Activated gamma-delta T cell treated with Interleukin-2 at 50 U/mL for 16 hours (primary cell): ENCODE results near the gene NDUFA7.
"Not testable (repeated sequence)": the region's sequence is repeated elsewhere in the genome, so short reads cannot be mapped to it uniquely, and the experiment has no call there.

Source experiments
- DNase-seq: peaks from one replicate; pipeline ENCODE4 v3.0.0-alpha.2; 2020

The NDUFA7 gene

DNA sequence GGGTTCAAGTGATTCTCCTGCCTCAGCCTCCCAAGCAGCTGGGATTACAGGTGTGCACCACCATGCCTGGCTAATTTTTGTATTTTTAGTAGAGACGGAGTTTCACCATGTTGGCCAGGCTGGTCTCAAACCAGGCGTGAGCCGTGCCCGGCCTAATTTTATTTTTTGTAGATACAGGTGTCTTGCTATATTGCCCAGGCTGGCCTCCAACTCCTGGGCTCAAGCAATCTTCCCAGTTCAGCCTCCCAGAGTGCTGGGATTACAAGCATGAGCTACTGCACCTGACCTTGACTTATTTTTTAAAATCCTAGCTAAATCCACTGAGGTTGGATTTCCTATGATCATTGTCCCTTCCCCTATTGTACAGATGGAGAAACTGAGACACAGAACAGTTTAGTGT is 20.3 kb upstream of the NDUFA7 start:
- DNase-seq, result not testable (repeated sequence)

DNA sequence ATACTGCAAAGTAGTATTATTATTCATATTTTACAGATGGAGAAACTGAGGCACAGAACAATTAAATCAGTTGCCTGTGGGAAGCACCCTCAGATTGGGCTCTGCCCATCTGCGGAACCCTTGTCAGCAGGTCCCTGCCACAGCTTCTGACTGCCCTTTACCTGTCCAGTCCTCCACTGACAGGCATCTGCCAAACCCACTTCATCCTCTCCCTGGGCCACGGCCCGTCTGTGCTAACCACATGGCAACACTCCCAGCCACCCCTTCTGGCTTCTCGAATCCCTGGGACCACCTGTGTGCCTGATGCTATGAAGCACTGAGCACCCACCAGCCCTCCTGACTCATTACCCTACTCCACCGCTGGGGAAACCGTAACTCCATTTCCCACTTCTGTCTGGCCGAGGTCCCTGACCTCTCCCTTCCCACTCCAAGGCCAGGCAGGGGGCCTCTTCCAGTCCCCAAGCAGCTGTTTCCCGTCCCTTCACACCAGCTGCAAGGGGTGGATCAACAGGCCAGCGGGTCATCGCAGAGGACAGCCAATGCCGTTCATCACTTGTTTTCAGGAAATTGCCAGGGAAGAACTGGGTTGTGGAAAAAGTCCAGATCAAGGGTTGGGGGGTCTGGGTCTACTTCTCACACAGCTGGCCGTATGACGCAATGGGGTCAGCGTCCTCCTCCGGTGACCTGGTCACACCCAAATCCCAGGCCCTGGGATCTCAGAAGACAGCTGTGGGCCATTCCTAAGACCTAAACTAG is 19.3 kb upstream of the NDUFA7 start:
- DNase-seq, result no peak

DNA sequence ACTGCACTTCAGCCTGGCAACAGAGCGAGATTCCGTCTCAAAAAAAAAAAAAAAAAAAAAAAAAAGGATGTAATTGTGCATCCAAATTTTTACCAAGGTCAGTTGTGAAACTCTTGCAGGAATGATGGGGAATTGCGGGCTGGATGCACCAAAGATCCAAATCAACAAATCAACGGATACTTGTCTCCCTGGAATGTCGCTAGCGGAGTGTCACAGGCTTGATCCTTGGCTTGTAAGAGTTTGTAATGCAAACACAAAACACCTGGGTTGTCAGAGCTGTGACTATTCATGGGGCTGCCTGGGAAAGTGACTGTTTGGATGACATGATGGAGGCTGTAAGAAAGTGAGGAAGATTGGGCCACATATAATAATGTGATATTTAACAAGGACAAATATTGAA is 17.7 kb upstream of the NDUFA7 start:
- DNase-seq, result no peak

DNA sequence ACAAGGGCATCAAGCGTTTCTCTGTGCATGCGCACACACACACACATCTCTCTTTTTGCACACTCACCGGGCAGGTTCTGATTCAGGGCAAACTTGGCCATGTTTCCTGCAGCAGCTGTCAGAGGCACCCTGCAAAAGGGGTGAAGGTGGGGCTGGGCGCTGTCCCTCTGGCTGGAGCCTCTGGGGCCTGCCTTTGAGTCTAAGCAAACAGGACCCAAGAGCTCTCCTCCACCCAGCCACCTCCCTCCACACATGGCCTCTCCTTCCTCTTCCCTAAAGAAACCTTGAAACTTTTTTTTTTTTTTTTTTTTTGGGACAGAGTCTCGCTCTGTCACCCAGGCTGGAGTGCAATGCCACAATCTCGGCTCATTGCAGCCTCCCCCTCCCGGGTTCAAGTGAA is 16.6 kb upstream of the NDUFA7 start:
- DNase-seq, result no peak

DNA sequence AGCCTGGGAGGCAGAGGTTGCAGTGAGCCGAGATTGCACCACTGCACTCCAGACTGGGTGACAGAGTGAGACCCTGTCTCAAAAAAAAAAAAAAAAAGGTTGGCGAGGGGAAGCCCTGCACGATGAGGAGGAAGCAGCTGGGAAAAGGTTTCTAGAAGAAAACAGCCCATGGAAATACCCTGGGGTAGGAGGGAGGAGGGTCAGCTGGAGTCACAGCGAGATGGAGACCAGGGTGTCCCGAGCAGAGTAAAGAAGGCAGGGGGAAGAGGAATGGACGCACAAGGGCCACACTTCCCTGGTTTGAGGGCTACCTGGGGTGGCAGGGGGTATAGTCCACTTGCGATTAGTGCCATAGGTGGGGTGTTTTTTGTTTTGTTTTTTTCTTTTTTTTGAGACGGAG is 15.5 kb upstream of the NDUFA7 start:
- DNase-seq, result no peak

DNA sequence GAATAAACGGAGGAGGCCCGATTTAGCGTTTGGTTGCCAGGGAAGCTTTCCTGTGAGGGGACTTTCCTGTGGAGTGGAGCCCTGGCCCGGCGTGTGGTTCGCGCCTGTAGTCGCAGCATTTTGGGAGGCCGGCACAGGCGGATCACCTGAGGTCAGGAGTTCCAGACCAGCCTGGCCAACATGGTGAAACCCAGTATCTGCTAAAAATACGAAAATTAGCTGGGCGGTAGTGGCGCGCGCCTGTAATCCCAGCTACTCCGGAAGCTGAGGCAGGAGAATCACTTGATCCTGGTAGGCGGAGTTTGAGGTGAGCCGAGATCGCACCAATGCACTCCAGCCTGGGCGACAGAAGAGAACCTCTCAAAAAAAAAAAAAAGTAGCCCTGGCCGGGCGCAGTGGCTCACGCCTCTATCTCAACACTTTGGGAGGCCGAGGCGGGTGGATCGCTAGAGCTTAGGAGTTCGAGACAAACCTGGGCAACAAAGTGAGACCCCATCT is 14.9 kb upstream of the NDUFA7 start:
- DNase-seq, result no peak

DNA sequence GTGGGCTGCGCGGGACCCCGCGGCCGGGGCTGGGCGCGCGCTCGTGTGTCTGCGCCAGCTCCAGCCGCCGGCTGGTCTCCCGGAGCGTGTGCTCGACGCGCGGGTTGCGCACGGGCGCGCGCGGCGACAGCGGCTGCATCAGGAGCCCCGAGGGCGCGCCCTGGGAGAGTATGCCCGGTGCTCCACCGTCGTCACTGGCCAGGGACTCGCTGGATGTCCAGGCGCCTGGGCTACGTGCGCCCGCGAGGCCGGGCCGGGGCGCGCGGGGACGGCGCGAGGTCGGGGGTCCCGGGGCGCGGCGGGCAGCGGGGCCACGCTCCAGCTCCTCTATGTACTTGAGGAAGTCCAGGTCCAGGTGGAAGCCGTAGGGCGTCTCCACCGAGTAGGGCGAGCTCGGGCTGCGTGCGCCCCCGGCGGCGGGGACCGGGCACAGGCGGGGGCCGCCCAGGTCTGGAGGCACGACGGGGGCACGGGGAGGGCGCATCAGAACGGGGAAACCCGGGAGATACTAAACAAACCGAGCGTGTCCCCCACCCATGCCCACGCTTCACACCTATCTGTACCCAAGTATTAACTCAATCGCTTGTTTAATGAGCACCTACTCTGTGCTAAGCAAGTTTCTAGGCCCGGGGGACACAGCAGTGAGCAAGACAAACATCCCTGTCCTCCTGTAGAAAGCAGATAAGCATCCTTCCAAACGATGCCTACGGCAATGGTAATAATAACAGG is 14.3 kb upstream of the NDUFA7 start:
- DNase-seq, result no peak

DNA sequence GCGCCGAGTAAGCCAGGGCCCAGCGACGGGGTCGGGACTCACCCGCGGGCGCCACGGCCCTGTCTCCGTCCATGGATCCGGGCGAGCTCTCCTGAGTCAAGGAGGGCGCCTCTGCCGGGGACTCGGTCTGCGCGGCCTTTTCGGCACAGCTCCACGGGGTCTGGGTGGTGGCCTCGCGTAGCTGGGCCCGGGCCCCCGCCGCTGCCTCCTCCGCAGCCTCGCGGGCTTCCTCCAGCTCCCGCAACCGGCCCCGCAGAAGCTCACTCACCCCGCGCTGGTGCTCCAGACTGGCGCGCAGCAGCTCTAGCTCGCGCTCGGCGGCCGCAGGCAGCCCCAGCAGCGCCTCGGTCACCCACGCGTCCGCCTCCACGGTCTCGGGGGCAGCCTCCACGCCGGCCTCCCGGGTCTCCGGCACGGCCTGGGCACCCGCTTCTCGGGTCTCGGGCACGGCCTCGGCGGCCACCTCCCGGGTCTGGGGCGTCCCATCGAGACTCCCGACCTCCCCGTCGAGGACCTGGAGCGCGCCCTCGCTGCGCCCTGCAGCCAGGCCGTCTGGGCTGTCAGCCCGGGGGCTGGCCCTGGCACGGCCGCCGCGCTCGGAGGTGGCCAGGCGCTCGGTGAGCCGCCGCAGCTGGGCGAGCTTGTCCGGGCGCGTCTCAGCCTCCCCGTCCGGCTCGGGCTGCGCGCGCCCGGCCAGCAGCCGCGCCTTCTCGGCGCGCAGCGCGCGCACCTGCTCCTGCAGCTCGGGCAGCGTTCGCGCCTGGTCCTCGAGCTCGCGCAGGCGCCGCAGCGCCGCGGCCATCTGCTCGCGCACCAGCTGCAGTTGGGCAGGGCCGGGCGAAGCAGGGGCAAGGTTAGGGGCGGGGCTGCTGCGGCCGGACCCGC is 13.5 kb upstream of the NDUFA7 start:
- DNase-seq, result no peak

DNA sequence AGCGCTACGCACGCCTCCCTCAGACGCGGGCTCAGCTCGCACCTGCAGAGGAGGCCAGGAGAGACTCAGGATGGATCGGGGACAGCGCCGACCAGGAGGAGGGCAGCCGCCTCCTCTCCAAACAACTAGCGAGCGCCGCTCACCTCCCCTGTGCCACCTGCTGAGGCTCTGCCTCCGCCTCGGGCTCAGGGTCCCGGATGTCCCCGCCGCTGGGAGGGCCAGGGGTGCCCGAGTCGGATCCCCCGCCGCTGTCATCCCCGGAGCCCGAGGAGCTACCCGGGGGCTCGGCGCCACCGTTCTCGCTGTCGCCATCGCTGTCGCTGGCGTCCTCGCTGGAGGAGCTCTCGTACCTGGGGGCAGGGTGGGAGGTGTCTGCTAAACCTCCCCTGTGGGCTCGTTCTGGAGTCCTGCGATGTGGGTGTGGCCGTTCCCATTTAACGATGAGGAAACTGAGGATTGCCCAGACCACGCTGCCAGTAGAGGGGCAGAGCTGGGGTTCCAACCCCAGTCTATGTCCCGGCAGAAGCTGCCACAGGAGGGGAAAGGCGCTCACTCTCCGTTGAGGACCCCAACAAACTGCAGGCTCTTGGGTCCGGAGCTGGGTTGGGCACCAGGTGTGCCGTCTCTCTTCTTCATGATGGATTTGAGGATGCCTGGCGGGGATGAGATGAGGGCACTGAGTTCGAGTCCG is 12.7 kb upstream of the NDUFA7 start:
- no peak for DNase-seq

DNA sequence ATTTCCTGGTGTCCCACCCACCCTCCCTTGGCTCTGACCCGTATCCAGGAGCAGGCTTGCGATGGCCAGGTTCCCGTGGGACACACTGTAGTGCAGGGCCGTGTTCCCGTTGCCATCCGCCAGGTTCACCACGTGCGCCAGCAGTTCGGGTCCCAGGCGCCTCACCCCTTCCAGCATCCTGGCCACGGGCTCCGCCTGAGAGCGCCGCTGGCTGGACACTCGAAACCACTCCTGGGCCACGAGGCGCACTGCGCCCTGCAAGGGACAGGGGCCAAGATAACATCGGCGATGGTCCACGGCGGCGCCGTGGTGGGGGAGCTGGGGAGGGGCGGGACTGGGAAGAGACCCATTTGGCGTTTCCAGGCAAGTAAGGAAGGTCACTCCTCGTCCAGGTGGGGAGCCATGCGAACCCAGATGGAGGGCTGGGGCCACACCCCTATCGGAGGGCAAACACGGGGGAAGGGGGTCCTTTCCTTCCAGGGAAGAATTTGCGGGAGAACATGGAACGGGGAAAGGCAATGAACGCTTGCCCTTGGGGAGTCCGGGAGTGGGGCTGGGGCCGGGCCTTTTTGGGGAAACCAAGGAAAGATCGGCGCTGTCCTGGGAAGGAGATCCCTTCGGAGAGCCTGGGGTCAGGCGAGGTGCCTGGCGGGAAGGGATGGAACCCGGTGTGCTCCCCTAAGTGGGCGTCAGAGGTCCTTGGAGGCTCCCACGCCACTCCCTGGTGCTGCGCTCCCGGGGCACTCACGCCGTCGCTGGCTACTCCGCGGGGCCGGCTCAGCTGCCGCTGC is 12.0 kb upstream of the NDUFA7 start:
- DNase-seq, result no peak

DNA sequence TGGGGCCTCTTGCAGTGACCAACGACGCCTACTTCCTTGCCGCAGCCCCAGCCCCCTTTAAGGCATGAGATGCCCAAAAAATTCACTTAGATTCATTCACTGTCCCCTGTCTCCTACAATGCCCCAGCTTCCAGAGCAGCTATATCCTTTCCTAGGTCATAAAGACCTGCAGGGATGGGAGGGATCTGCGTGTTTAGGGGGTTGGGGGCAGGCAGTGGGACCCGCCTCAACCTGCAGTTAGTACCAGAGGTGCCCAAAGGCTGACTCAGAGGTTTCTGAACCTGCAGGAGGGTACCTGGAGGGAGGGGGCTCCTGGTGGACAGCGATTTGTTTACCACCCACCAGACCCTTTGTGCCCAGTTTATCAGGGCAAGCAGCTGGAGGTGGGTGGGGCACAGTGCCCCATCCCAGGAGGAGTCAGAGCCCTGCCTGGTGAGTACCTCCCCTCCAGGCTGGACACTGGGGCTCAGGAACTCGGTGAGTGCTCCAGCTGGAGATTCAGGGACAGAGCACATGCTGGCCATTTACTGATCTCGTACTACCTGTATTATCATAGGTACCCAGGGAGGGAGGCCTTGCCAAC is 10.2 kb upstream of the NDUFA7 start:
- no peak for DNase-seq

DNA sequence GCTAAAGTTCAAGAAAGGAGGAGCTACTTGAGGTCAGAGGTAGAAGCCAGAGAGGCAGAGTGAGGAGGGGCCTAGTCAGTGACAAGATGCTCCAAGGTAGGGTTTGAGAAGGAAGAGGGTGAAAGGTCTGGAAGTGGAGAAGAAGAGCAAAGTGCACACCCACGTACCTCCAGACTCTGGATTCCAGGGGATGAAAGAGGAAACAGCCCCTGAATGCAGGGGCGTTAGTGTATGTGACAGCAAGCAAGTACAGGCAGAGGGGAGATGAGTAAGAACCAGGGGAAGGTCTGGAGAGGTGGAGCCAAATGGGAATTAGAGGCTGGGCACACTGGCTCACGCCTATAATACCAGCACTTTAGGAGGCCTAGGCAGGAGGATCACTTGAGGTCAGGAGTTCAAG is 8.8 kb upstream of the NDUFA7 start:
- DNase-seq, result no peak

DNA sequence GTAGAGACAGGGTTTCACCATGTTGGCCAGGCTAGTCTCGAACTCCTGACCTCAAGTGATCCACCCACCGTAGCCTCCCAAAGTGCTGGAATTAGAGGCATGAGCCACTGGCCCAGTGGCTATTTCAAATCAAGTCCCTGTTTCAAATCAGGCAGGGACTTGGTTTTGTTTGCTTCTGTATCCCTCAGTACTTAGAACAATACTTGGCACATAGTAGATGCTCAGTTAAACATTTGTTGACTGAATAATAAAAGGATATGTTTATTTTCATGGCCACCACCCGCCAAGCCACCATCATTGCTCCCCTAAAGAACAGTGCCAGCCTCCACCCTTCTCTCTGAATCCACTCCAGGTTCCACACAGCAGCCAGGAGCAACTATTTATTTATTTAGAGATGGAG is 4.3 kb upstream of the NDUFA7 start:
- no peak for DNase-seq

DNA sequence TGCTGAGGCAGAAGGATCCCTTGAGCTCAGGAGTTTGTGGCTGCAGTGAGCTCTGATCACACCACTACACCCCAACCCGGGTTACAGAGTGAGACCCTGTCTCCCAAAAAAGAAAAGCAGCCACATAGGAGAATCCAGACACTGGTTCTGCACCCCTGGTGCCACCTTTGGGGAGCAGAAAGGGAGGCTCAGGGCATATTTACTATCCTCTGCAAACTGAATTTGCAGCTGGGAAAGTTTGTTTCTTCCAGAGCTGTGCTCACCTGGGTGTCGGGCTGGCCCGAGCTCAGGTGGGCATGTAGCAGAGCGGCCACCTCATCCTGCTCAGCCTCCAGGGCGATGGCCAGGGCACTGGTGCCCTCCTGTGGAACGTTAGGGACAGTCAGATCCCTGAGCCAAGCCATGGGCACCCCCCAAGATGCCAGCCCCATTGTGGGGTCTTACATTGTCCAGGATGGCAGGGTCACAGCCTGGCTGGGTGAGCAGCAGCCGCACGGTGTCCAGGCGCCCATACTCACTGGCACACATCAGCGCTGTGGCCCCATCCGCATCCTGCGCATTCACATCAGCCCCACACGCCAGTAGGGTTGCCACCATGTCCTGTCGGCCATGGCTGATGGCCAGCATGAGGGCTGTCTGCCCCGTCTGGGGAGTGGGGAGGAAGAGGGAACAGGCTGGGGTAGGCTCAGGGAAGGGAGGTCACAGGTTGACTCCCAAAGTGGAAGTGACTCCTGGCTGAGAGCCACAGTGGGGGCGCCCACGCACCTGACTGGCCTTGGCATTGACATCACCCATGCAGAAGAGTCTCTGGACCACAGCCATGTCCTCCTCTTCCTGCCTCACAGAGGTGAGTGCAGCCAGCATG is 3.2 kb upstream of the NDUFA7 start:
- no peak for DNase-seq

DNA sequence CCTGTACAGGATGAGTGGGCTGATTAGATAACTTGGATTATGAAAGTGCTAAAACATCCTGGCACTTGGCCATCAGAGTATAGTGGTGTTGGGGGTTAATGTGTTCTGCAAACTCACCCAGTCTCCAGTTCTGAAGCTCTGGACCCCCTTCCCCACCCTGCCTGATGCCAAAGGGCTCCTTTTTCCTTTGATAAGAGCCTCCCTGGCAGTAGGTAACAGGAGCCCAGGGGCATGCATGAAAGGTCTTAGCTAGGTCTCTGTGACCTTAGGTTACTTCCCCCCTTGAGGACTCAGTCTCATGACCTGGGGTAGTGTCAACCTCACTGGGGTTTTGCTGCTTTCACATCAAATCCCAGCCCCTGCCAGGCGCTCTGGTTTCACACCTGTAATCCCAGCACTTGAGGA is 2.6 kb upstream of the NDUFA7 start:
- DNase-seq, result no peak

DNA sequence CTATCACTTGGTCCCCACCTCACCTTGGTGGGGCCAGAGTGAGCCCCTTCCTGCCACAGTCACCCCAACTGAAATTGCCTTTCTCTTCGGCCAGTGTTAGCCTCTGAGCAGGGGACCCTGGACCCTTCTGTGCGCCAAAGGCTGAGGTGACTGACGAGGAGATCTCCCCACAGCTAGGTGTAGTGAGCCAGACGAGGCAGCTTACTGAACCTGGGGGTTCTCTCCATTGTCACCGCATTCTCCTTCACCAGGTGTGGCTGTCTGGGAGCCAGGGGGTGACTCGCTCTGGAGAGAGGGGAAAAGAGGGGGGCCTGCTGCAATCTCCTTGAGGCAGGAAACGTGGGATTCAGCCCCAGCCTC is 1.4 kb upstream of the NDUFA7 start:
- DNase-seq, result no peak

DNA sequence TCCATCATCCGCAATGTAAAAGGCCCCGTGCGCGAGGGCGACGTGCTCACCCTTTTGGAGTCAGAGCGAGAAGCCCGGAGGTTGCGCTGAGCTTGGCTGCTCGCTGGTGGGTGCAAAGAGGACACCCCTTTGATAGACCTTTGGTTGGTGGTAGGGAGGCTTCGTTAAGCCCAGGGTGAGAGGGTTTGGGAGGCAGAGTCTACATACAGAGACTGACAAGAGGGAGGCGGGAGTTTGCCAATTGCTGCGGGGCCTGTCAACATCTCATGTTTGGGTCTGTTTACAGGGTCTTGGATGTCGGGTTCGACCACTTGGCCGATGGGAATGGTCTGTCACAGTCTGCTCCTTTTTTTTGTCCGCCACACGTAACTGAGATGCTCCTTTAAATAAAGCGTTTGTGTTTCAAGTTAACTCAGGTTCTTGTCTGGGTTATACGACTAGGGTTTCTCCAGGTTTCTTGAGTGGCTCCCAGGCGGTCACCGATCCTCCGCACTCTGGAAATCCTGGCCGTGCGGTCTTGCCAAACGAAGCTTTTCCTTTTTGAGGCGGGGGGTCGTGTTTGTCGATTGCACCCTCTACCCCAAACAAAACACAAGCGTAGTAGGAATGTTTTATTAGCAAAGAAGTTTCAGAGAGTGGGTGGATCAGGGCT is 937 bp upstream of the NDUFA7 start:
- no peak for DNase-seq

DNA sequence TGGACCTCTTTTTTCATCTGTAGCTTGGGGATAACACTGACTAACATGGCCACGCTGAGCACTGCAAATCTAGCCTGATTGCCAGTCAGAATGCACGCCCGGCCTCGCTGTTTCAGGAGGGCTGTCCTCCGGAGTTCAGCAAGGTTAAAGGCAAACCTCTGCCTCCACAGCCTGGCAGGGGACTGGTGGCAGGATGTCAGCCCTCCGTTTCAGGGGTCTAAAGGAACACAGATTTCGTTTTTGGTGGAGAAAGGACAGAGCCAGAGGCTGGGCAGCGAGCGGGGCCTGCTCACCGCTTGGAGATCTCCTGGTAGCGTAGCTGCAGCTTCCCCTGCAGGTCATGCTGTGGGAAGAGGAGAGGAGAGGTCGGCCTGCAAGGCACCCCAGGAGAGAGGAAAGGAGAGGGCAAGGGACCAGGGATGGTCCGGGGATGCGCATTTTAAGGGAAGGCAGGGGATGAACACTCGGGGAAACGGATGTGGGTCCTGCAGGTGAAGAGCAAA is 560 bp downstream of the NDUFA7 start:
- DNase-seq, result no peak

DNA sequence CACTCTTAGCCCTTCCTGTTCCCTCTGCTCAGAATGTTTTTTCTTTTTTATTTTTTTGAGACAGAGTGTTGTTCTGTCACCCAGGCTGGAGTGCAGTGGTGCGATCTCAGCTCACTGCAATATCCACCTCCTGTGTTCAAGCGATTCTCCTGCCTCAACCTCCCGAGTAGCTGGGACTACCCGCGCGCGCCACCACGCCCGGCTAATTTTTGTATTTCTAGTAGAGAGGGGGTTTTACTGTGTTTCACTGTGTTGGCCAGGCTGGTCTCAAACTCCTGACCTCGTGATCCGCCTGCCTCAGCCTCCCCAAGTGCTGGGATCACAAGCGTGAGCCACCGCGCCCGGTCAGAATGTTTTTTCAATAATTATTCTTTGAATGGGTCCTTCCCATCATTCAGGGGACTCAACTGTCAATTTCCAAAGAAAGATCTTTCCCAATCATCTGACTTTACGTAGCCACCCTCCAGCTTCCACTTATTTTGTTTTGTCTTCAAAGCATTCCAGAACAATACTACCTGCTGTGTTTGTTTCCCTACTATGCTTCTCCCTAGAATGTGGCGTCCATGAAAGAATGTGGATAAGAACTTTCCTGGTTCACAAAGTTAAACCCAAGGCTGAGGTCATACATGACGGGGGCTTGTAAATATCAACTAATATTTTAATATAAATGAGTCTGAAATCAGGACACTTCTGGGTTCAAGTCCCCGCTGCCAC is 1.2 kb downstream of the NDUFA7 start:
- no peak for DNase-seq
